Kidney (tissue), 14 donors: ENCODE measurements around the gene IDNK. TPM values are rescaled to one million over a fixed set of nuclear protein-coding genes. Genes with fewer than 3 reads are reported as not detected.

Experiments
- DNase-seq, 5 donors: peaks; one replicate each; pipeline ENCODE4 v3.0.0-alpha.2; 2013 to 2020
- FAIRE-seq: peaks from 2 replicates; lab custom pipeline; 2012; peaks lifted over from hg19 to GRCh38; lab: Jason Lieb, UNC
- H3K27ac ChIP-seq, 2 donors: one replicate each; pipeline ENCODE4 v1.7.0; 2013; ENCODE audit warnings: low read depth in 2 of 2, low read length in 2 of 2, inconsistent platforms in 1 of 2
- H3K27me3 ChIP-seq: one replicate; pipeline ENCODE4 v1.7.1; 2013; ENCODE audit warnings: low read length, inconsistent platforms; ENCODE audit not compliant: control insufficient read depth, insufficient read depth
- H3K36me3 ChIP-seq, 3 donors: one replicate each; pipeline versions ENCODE4 v1.7.0 to v1.7.1; 2013; ENCODE audit warnings: low read length in 3 of 3, control low read depth in 1 of 3, inconsistent platforms in 1 of 3; ENCODE audit not compliant: insufficient read depth in 3 of 3, control insufficient read depth in 2 of 3
- H3K4me1 ChIP-seq, 3 donors: one replicate each; pipeline versions ENCODE4 v1.7.0 to v1.7.1; 2013; ENCODE audit warnings: low read length in 3 of 3, inconsistent platforms in 1 of 3, low read depth in 1 of 3; ENCODE audit not compliant: control insufficient read depth in 2 of 3, insufficient read depth in 2 of 3
- H3K4me3 ChIP-seq, 3 donors: one replicate each; pipeline versions ENCODE4 v1.7.0 to v1.8.1; 2013; ENCODE audit warnings: low read length in 3 of 3, control low read depth in 1 of 3, inconsistent platforms in 1 of 3
- H3K9ac ChIP-seq, 3 donors: one replicate each; pipeline versions ENCODE4 v1.7.0 to v1.7.1; 2013; ENCODE audit warnings: low read length in 3 of 3, control low read depth in 1 of 3, inconsistent platforms in 1 of 3
- H3K9me3 ChIP-seq, 3 donors: one replicate each; pipeline versions ENCODE4 v1.7.0 to v1.7.1; 2013; ENCODE audit warnings: low read length in 3 of 3, control low read depth in 1 of 3, inconsistent platforms in 1 of 3; ENCODE audit not compliant: control insufficient read depth in 2 of 3, insufficient read depth in 1 of 3
- intact Hi-C: fragments of 100-400 bp; cut with DNase I; formaldehyde crosslinking; loops from one replicate; pipeline ENCODE4 v1.11.1; 2022
- polyA plus RNA-seq: library from polyadenylated mRNA; stranded (reverse); fragments of 350-450 nt; fragmentation: Illumina TruSeq; extraction: RNeasy Lipid Tissue Mini Kit (QIAGEN cat#74804); gene quantifications from one replicate; pipeline ENCODE4 v1.2.3, GENCODE V29; 2014; ENCODE audit warnings: low read depth, low replicate concordance; ENCODE audit not compliant: insufficient read depth
- total RNA-seq: library from RNA; stranded (reverse); fragmentation: NEBNext Ultra II Directional; extraction: Animal tissue kit (Norgen Biotek cat#: 25700); gene quantifications from one replicate; pipeline ENCODE4 v1.2.1, GENCODE V29; 2021
- TF ChIP-seq, protein P1 (sequence below): IDR thresholded peaks from 3 replicates; pipeline ENCODE4 v1.5.1; 2012; ENCODE audit warnings: mild to moderate bottlenecking, moderate library complexity, borderline replicate concordance; ENCODE audit not compliant: insufficient read depth; ENCODE audit errors: extremely low read depth
- donor health status: control.
- donor health status: control.
- donor health status: control.
- donor health status: control.
- donor health status: control.
- donor health status: DM: yes; HTN: yes; CAD: no.
- donor health status: Normal renal cell carcinoma (clear cell type).

The IDNK gene
- total and polyA plus RNA-seq, 2 donors from 2014 or later: 7.4 to 39.2 TPM

GRCh38 chr9:83649515-83649914 lies 26.6 kb downstream of the IDNK start:
- no peak for FAIRE-seq
- no peaks in the 10 kb centered on the region for H3K9me3 ChIP-seq
- intact Hi-C loops: no loop called here
- no peak overlapping the region for H3K4me3 ChIP-seq
- no peak for DNase-seq
- no peak overlapping the region for H3K9ac ChIP-seq
- no peak overlapping the region for H3K27ac ChIP-seq
- peaks cover 4 to 9% (median 5%) of the 10 kb centered on the region in 3 donors for H3K36me3 ChIP-seq
- H3K27me3 ChIP-seq: no peaks in the 10 kb centered on the region
- no peaks in the 10 kb centered on the region for H3K4me1 ChIP-seq
- TF ChIP-seq, protein P1, sequence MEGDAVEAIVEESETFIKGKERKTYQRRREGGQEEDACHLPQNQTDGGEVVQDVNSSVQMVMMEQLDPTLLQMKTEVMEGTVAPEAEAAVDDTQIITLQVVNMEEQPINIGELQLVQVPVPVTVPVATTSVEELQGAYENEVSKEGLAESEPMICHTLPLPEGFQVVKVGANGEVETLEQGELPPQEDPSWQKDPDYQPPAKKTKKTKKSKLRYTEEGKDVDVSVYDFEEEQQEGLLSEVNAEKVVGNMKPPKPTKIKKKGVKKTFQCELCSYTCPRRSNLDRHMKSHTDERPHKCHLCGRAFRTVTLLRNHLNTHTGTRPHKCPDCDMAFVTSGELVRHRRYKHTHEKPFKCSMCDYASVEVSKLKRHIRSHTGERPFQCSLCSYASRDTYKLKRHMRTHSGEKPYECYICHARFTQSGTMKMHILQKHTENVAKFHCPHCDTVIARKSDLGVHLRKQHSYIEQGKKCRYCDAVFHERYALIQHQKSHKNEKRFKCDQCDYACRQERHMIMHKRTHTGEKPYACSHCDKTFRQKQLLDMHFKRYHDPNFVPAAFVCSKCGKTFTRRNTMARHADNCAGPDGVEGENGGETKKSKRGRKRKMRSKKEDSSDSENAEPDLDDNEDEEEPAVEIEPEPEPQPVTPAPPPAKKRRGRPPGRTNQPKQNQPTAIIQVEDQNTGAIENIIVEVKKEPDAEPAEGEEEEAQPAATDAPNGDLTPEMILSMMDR: no peak

GRCh38 chr9:83651558-83651957 lies 28.6 kb downstream of the IDNK start:
- TF ChIP-seq, protein P1: no peak
- FAIRE-seq (no peak), DNase-seq (no peak)
- H3K4me3 ChIP-seq: no peak overlapping the region
- H3K36me3 ChIP-seq: peaks cover 5 to 24% (median 8%) of the 10 kb centered on the region in 3 donors
- H3K4me1 ChIP-seq: no peaks in the 10 kb centered on the region
- intact Hi-C loops: no loop called here
- no peak overlapping the region for H3K9ac ChIP-seq
- H3K9me3 ChIP-seq: no peaks in the 10 kb centered on the region
- no peak overlapping the region for H3K27ac ChIP-seq
- H3K27me3 ChIP-seq: no peaks in the 10 kb centered on the region

GRCh38 chr9:83652433-83652832 lies 29.5 kb downstream of the IDNK start:
- TF ChIP-seq, protein P1: no peak
- intact Hi-C loops: no loop called here
- Histone ChIP-seq H3K9me3 (no peaks in the 10 kb centered on the region), H3K36me3 (peaks cover 5 to 24% (median 8%) of the 10 kb centered on the region in 3 donors), H3K4me1 (no peaks in the 10 kb centered on the region), H3K27ac (no peak overlapping the region), H3K4me3 (no peak overlapping the region), H3K27me3 (no peaks in the 10 kb centered on the region), H3K9ac (no peak overlapping the region)
- FAIRE-seq: no peak
- no peak for DNase-seq

DNA sequence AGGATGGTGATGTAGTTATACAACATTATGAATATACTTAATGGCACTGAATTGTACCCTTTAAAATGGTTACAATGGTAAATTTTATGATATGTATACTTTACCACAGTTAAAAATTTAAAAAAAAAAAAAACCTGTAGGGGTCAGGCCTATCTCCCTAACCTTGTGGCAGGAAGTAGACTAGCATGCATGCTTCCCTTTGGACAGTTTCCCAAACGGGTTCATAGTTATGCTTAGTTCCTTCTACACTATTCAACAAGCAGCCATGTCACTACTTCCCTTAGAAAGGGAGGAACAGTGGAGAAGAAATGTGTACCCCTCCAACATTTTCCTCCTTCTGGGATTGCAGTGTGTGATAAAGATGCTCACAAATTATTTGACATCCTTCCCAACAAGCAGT lies 32.5 kb downstream of the IDNK start:
- DNase-seq (no peak), FAIRE-seq (no peak)
- Histone ChIP-seq H3K4me1 (peaks cover 0 to 2% (median 0%) of the 10 kb centered on the region in 3 donors), H3K27me3 (no peaks in the 10 kb centered on the region), H3K9me3 (no peaks in the 10 kb centered on the region), H3K36me3 (peaks cover 9 to 35% (median 15%) of the 10 kb centered on the region in 3 donors), H3K27ac (no peak overlapping the region), H3K4me3 (no peak overlapping the region), H3K9ac (no peak overlapping the region)
- intact Hi-C loops: no loop called here
- TF ChIP-seq, protein P1: no peak
